DMS153 (cell line): ENCODE measurements around the gene KRTCAP2.

ENCODE experiments used
- DNase-seq: peaks from one replicate; lab custom pipeline; 2025; lab: John Stamatoyannopoulos, UW

KRTCAP2 gene

DNA sequence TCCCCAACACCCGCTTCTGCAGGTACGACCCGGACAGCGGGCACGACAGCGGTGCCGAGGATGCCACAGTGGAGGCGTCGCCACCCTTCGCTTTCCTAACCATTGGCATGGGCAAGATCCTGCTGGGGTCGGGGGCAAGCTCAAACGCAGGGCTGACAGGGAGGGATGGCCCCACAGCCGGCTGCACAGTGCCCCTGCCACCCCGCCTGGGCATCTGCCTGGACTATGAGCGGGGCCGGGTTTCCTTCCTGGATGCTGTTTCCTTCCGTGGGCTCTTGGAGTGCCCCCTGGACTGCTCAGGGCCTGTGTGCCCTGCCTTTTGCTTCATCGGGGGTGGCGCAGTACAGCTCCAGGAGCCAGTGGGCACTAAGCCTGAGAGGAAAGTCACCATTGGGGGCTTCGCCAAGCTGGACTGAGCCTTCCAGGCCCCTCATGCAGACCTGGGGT is 10.7 kb upstream of the KRTCAP2 start:
- no peak for DNase-seq

- DNase-seq = no peak
Observed at GRCh38 chr1:155182052-155182550, 9.0 kb upstream of the KRTCAP2 start.

- DNase-seq = no peak
Observed at GRCh38 chr1:155181371-155182051, 8.4 kb upstream of the KRTCAP2 start.

- DNase-seq = no peak
Observed at GRCh38 chr1:155179112-155180031, 6.3 kb upstream of the KRTCAP2 start.

DNA sequence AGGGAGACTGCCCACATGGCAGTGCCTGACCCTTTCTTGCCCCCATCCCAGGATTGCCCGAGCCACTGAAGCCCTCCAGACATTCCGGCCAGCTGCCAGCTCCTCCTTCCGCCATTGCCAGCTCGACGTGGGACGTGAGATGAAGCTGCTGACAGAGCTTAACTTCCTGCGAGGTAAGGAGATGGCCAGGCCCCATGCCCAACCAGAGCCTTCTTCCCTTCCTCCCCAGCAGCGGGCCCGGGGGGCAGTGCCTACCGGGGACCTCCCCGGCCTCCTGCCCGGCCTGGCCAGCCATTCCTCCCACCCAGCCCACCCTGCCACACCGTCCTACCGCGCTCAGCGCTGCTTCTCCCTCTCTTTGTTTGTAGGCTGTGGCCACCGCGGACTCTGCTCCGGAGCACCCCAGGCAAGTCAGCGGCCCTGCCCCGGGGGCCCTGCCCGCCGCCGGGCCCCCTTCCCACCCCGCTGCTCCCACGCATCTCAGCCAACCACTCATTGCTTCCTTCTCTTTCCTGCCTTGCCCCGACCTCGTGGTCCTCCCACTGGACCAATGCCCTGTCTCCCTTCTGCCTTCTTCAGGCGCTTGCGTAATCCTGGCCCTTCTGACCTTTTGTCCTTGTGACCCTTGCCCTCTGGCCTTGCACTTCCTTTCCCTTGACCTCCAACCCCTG is 5.5 kb upstream of the KRTCAP2 start:
- DNase-seq = no peak

- no peak for DNase-seq
Observed at GRCh38 chr1:155177918-155178281, 4.8 kb upstream of the KRTCAP2 start.

GRCh38 chr1:155177192-155177917 is 4.3 kb upstream of the KRTCAP2 start:
- DNase-seq = no peak

DNA sequence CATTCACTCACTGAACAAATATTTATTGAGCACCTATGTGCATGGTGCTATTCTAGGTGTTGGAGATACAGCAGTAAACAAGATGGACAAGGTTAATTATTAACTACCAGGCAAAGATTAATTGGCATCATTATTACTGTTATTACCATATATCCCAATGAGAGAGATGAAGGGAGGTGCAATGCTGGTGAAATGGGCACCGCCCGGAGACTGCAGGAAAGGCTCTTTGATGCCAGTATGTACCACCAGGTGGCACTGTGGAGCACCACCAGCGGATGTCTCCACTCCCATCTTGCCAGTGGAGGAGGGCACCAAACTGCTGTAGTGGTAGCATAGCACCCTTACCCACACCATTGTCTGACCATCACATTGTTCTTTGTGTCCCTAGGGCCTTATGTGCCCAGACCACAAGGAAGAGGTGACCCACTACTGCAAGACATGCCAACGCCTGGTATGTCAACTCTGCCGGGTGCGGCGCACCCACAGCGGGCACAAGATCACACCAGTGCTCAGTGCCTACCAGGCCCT is 3.5 kb upstream of the KRTCAP2 start:
- peak; percentile 77 for DNase-seq

DNA sequence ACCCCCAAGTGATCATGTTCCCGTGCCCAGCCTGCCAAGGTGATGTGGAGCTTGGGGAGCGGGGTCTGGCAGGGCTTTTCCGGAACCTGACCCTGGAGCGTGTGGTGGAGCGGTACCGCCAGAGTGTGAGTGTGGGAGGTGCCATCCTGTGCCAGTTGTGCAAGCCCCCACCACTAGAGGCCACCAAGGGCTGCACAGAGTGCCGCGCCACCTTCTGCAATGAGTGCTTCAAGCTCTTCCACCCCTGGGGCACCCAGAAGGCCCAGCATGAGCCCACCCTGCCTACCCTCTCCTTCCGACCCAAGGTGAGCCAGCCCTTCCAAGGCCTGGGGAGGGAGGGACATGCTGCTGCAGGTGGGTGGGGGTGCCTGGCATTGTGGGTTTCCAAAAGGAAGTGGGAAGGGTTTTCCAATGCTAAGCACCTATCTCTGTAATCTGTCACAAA is 2.8 kb upstream of the KRTCAP2 start:
- peak; percentile 18 for DNase-seq

DNA sequence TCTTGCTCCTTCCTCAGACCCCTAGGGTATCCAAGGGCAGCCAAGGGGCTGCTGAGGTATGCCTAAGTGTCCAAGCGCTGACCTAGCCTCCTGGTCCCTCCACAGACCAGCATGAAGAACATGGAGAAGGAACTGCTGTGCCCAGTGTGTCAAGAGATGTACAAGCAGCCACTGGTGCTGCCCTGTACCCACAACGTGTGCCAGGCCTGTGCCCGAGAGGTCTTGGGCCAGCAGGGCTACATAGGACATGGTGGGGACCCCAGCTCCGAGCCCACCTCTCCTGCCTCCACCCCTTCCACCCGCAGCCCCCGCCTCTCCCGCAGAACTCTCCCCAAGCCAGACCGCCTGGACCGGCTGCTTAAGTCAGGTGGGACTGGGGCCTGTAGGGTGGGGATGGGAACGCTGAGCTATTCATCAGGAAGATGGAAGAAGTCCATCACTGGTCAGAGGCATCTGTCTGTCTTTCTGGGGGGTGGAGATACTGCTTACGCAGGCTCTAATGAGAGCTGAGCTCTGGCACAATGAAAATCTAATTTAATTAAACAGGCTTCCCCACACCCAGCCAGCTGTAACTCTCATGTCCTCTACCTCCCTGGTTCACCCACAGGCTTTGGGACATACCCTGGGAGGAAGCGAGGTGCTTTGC is 2.3 kb upstream of the KRTCAP2 start:
- DNase-seq = no peak

DNA sequence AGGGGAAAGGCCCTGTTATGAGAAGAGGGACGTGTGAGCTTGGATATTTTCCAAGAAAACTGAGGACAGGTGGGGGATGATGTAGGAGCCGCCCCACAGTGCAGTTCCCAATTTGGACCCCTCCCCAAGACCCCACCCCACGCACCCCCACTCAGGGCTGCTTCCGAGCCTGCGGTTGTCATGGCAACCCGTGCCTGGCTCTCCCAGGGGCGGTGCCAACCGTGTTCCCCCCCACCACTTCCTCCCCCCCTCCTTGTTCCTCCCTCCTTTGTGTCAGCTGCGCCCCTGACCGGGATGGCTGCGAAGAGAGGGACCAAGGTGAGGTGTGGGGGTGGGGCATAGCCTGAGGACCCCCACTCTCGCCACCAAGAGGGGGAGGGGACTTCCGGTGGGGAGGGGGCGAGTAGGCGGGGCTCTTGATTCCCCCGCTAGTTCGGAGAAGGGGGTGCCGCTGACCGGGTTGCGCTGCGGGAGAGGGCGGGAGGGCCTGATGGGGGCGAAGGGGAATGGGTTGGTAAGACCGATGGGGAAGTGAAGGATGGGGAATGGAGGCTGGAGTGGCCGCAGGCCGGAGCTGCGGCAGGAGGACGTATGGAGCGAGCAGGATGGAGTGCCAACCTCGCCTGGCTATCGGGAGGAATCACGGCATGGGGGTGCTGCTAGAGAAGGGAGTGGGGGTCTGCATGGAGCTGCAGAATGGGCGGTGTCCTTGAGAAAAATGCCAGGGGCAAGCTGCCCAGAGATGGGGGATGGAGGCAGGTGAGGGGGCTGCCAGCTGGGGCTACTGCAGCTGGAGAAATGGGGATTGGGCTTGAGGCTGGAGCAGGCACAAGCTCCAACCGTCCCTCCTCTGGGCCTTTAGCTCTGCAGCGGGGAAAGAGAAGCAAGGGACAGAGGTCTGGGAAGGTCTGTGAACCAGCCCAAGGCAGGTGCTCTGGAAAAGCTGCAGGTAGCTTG is 1.5 kb upstream of the KRTCAP2 start:
- no peak for DNase-seq

DNA sequence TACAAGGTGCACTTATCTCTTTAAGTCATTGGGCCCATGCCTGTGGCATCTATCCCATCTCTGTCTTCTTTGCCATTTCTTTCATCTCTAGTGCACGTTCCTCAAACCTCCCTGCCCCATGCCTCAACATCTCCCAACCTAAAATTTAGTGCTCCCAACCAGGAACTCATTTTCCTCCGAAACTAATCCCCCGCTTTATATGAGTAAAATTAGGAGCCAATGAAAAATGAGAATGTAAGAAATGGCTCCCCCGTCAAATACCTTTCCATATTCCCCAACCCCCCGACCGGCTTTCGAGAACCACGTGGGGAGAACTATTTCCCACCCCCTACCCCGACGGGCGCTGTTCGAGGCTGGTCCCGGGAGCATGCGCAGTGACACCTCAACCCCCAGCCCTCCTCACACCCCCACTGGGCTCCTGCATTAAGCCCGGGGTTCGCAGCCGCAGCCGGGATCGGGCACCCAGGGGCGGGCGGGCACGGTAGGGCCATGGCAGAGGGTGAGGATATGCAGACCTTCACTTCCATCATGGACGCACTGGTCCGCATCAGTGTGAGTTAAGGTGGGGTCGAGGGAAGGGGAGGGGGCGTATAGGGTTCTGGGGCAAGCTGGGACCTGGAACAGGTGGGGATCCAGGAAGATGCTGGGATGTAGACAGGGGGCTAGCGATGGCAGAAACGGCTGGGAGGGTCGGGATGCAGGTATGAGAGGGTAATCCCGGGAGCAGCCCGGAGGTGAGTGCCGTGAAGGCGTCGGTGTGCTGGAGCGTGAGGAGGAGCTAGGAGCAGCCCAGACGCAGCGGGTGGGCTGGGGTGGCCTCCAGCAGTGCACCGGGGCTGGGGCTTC is 597 bp upstream of the KRTCAP2 start, which contains the start of gene TRIM46:
Gene TRIM46, plus strand, starts transcription at position 372 of the 846 bp plus-strand sequence. Its CDS starts 118 bp downstream, at position 490.
- DNase-seq = peak; percentile 45

DNA sequence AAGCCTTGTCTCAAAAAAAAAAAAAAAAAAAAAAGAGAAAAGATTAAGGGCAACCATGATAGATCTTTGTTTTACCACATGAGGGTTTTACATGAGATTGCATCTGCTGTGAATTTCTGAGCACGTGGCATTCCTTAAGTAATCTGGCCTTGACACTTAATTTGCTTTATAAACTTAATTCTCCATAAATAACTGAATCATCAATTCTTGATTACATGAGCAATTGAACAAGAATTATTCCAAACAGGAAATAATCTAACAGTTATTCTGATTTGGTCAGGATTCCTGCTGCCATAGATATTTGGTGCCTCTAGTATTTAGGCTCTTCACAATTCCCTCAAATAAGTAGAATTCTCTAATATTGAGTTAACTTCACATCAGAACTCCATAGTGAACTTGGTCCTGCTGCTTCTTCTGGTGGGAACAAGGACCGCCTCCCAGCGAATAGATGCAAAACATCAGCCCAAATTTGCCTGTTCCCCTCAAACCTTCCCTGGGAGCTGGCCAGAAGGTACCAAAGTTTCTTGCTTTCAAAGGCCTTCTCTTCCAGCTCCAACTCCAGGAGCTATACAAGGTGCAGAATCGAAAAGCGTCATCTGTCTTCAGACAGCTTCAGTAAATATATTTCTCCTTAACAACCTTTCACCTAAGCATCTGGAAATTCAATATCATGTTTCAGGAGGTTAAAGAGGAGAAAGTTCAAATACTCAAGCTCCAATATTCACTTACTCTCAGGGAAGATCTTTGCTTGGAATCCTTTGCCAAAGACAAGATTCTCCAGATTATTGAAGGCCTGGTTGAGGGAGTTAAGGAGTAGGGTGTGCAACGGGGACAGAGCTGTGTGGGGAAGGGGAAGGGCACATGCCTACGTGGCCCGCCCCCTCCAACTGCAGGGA is 1.0 kb downstream of the KRTCAP2 start:
- DNase-seq = no peak

GRCh38 chr1:155170806-155171205 is 2.3 kb downstream of the KRTCAP2 start:
- no peak for DNase-seq

DNA sequence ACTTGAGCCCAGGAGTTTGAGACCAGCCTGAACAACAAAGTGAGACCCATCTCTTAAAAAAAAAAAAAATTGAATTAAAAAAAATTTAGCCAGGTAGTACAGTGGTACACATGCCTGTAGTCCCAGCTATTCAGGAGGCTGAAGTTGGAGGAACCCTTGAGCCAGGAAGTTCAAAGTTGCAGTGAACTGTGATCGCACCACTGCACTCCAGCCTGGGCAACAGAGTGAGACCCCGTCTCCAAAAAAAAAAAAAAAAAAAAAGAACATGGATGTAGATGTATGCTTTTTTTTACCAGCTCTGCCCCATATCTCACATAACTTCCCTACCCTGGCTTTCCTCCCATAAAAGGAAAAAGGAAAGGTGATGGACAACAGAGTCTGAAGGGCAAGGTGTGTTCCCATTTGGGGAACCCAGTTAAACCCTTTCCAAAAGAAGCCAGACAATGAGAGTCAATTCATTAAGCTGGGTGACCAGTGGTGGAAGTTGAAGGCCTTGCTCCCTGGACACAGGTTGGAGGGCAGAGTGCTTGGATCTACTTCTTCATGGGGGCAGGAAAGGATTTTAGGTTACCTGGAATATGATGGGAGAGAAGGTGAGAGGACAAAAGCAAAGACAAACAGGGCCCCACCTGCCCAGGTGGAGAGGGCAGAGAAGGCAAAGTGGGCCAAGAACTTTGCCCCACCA is 2.9 kb downstream of the KRTCAP2 start:
- DNase-seq = no peak

GRCh38 chr1:155169541-155169940 is 3.6 kb downstream of the KRTCAP2 start:
- no peak for DNase-seq
